ENCODE measurements around the gene TTLL13.
"Not testable (repeated sequence)": the region's sequence is repeated elsewhere in the genome, so short reads cannot be mapped to it uniquely, and the experiment has no call there.

Gene TTLL13

DNA sequence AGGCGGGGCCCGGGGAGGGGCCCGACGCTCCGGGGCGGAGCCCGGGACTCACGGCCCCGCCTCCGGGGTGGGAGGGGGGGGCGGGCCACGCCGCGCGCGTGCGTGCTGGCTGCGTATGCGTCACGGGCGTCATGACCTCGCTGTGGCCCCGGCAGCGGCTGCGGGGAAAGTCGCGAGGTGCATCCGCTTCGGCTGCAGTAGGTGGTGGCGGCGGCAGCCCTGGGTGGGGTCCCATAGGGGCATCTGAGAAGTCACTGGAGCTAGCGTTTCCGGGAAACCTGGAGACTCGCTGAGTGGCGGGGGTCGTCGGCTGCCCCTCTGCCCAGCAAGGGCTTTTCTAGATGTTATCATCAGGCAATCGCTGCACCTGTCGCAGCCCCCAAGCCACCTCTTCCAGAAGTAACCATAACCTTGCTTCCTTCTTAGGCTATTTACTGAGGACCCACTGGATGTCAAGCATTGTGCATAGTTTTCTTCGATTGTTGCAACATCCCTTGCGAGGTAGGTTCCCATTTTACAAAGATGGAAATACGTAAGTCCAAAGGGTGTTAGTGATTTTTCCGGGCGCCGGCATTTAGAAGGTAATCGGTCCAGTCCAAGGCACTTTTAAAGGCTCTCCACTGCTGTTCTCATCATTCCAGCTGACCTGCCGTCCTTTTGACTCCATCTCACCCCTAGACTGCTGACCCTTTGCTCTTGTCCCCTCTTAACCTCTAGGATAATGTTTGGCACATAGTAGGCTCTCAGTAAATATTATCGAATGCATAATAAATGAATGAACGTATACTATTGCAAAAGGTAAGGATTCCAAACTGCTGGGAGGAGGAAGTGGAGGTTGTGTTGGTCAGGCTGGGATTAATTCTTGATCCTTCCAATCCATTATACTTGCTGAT lies 15.0 kb upstream of the TTLL13 start, which contains the start of gene GDPGP1:
Gene GDPGP1, plus strand, starts transcription at position 114 of the 893 bp plus-strand sequence. CDS start 6,700 bp downstream, outside the sequence.
- DNase-seq, result no peak

GRCh38 chr15:90239371-90239770 lies 10.0 kb upstream of the TTLL13 start:
- no peak for DNase-seq

- DNase-seq, result peak in 1 of 2 experiments; percentile 57
These were observed 8.5 kb upstream of the TTLL13 start for GRCh38 chr15:90240856-90241255.

GRCh38 chr15:90241343-90242192 lies 7.8 kb upstream of the TTLL13 start:
- peak in 1 of 2 experiments; percentile 52 for DNase-seq

- no peak for DNase-seq
These were observed 5.3 kb upstream of the TTLL13 start for GRCh38 chr15:90243943-90244639.

DNA sequence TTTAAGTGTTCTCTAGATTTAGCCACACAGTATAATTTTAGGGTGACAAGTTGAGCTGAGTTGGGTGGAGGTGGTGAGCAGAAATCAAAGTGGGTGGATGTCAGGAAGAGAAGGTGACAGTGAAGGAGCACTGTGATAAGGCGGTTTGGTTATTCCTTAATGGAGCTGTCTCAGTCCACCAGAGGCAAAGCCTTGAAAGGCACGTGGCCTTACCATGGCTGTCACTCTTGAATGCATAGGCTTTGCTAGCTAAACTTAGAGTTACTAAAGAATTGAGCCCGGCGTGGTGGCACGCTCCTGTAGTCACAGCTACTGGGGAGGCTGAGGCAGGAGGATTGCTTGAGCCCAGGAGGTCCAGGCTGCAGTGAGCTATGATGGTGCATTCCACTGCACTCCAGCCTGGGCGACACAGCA lies 560 bp upstream of the TTLL13 start:
- DNase-seq, result no peak

- DNase-seq, result no peak
These were observed 8.4 kb downstream of the TTLL13 start for GRCh38 chr15:90257776-90258175.

DNA sequence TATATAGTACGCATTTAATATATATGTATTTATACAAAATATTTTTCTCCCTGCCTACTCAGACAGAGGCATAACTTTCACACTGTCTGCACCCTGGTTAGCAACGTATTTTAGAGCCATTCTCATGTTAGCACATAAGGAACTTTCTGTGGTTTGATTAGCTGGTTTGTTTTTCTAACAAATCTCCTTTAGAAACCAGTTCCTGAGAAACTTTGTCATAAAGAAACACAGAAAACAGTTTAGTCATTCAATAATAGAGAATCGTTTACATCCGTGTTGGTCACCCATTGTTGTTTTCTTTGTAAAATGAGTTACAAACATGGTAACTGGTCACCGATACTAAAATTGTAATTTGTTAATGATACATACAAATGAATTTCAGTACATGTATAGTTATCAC lies 10.2 kb downstream of the TTLL13 start:
- no peak for DNase-seq

DNA sequence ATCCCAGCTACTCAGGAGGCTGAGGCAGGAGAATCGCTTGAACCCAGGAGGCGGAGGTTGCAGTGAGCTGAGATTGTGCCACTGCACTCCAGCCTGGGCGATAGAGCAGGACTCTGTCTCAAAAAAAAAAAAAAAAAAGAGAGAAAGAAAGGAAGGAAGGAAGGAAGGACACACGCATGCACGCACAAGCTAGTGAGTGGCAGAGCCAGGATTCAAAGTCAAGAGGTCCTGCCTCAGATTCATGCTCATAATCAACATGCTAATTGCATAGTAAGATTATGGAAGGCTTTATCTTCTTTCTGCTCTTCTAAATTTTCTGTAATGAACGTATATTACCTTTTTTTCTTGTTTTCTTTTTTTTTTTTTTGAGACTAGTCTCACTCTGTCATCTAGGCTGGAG lies 11.4 kb downstream of the TTLL13 start:
- DNase-seq, result not testable (repeated sequence)

DNA sequence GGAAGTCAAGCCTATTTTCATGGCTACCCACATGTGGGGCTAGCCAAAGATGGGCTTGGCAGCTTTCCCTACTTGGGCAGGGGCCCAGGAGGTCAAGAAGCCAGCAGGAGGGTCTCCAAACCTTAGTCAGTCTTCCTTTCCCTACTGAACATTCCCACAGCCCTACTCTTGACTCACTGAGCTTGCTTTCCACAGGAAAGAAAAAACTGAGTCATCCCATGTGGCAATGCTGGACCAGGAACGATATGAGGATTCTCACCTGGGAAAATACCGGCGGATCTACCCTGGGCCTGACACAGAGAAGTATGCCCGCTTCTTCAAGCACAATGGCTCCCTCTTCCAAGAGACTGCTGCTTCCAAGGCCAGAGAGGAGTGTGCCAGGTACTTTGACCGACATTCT lies 12.5 kb downstream of the TTLL13 start:
- no peak for DNase-seq

GRCh38 chr15:90262426-90262825 lies 13.1 kb downstream of the TTLL13 start:
- DNase-seq, result no peak

GRCh38 chr15:90264671-90265070 lies 15.3 kb downstream of the TTLL13 start:
- no peak for DNase-seq

DNA sequence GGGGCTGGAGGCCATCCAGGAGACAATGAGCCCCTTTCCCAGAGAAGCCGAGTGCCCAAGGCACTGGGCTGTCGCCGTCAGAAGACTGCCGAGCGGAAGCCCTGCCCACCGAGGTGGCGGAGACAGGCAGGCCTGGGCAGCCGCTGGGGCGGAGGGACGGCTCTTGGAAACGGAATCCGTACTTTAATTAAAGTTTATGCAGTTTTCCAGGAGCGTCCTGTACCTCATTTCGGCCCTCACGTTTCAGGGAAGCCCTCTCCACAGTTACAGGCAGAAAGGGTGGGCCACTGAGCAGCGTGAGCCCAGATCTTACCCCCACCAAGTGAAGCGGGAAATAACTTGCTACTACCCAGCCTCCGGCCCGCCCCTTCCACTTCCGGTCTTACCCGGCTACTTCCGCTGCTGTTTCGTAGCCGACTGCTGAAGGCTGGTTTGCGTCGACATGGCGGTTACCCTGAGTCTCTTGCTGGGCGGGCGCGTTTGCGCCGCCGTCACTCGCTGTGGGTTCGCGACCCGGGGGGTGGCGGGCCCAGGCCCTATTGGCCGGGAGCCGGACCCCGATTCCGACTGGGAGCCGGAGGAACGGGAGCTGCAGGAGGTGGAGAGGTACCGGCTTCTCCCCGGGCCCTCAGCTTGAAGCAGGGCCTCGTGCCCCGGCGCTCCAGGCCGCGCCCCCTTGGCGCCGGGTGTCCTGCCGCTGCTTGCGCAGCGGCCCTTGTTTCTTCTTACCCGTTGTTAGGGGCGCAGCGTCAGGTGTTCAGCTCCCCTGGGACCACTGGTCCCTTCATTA lies 16.1 kb downstream of the TTLL13 start, which contains the start of gene NGRN:
Gene NGRN, plus strand, starts transcription at position 402 of the 790 bp plus-strand sequence. Its CDS starts 41 bp downstream, at position 443.
- peak; percentile 73 to 89 for DNase-seq

- peak in 1 of 2 experiments; percentile 56 for DNase-seq
These were observed 16.7 kb downstream of the TTLL13 start for GRCh38 chr15:90266061-90266431.

GRCh38 chr15:90266485-90266884 lies 17.1 kb downstream of the TTLL13 start:
- DNase-seq, result no peak

DNA sequence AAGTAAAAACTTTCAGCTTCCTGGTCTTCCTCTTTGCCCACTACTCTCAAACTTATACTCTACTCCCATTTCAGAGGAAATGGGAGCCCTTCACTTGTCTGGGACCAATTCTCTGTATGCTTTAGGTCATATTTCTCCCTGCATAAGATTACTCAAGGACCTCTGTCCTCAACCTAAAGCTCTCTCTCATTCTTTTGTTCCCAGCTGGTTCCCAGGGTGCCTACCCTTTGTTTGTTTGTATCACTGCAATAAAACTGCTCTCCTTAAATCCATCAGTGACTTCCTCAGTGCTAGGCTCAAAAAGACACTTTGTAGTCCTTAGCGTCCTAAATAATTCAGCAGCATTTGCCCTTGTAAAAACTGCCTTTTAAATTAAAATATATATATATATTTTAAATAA lies 19.1 kb downstream of the TTLL13 start:
- no peak for DNase-seq

DNA sequence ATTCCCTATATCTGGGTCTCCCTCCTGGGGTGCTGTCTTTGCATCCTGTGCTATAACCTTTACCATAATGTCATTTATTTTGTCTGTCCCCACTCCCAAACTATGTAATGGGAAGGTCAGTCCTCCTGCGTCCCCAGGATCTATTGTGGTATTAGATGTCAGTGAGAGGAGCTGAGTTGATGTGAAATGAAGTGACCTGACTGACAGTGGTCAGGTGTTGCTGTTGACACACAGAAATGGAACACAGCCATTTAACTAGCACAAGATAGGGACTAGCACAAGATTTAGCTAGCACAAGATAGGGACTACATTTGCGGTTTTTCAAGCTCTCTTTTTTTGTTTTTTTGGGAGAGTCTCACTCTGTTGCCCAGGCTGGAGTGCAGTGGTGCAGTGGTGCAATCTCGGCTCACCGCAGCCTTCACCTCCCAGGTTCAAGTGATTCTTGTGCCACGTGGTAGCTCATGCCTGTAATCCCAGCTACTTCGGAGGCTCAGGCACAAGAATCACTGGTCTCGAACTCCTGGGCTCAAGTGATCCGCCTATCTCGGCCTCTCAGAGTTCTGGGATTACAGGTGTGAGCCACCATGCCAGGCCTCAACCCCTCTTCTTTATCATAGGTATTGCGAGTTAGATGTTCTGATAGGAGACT lies 21.3 kb downstream of the TTLL13 start:
- DNase-seq, result no peak

GRCh38 chr15:90271459-90272166 lies 22.3 kb downstream of the TTLL13 start:
- no peak for DNase-seq

DNA sequence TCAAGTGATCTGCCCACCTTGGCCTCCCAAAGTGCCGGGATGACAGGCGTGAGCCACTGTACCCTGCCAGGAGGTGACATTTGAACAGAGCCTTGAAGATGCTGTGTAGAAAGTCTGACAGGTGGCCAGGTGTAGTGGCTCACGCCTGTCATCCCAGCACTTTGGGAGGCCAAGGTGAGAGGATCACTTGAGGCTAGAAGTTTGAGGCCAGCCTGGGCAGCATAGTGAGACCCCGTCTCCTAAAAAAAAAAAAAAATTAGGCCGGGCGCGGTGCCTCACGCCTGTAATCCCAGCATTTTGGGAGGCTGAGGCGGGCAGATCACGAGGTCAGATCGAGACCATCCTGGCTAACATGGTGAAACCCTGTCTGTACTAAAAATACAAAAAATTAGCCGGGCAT lies 29.1 kb downstream of the TTLL13 start:
- DNase-seq, result not testable (repeated sequence)

GRCh38 chr15:90280743-90281142 lies 31.4 kb downstream of the TTLL13 start:
- DNase-seq, result not testable (repeated sequence)

GRCh38 chr15:90281637-90282036 lies 32.3 kb downstream of the TTLL13 start:
- not testable (repeated sequence) for DNase-seq

All from NCI-H524 (cell line).